Endothelial cell (in vitro differentiated cells): ENCODE results near the gene MED13L. TPM values are rescaled to one million over a fixed set of nuclear protein-coding genes. Genes with fewer than 3 reads are reported as not detected.
A peak's percentile ranks its signal among the peaks of the same experiment; 100 is the strongest.

Experiments
- DNase-seq: peaks from one replicate; pipeline ENCODE4 v3.0.0; 2021; ENCODE audit warnings: low spot score
- H3K27ac Mint-ChIP-seq: one replicate; pipeline ENCODE4 v1.8.0; 2021; ENCODE audit warnings: mixed read lengths, inconsistent platforms; ENCODE audit not compliant: unreplicated experiment
- H3K27me3 Mint-ChIP-seq: one replicate; pipeline ENCODE4 v1.8.0; 2021; ENCODE audit warnings: mild to moderate bottlenecking, moderate library complexity, mixed read lengths, inconsistent platforms; ENCODE audit not compliant: unreplicated experiment
- H3K36me3 Mint-ChIP-seq: one replicate; pipeline ENCODE4 v1.8.0; 2021; ENCODE audit warnings: mild to moderate bottlenecking, low read depth, mixed read lengths, inconsistent platforms; ENCODE audit not compliant: unreplicated experiment
- H3K4me1 Mint-ChIP-seq: one replicate; pipeline ENCODE4 v1.8.0; 2021; ENCODE audit warnings: mild to moderate bottlenecking, mixed read lengths, inconsistent platforms; ENCODE audit not compliant: unreplicated experiment
- H3K4me3 Mint-ChIP-seq: one replicate; pipeline ENCODE4 v1.8.0; 2021; ENCODE audit warnings: mild to moderate bottlenecking, mixed read lengths, inconsistent platforms; ENCODE audit not compliant: unreplicated experiment
- H3K9me3 Mint-ChIP-seq: one replicate; pipeline ENCODE4 v1.8.0; 2021; ENCODE audit warnings: mixed read lengths, inconsistent platforms; ENCODE audit not compliant: unreplicated experiment
- total RNA-seq: library from RNA; stranded (reverse); fragmentation: NEBNext Ultra II Directional; extraction: Animal tissue kit (Norgen Biotek cat#: 25700); gene quantifications from one replicate; pipeline ENCODE4 v1.2.1, GENCODE V29; 2021; ENCODE audit not compliant: unreplicated experiment
- TF ChIP-seq, protein P1 (sequence below): fragments of 200-600 bp; sonication (generic); IDR thresholded peaks from one replicate; pipeline ENCODE4 v1.5.0; 2021; ENCODE audit warnings: antibody characterized with exemption; ENCODE audit not compliant: unreplicated experiment

MED13L gene
- total RNA-seq, 1 donor from 2014 or later = 97.0 TPM

- no peak for DNase-seq
- TF ChIP-seq, protein P1, sequence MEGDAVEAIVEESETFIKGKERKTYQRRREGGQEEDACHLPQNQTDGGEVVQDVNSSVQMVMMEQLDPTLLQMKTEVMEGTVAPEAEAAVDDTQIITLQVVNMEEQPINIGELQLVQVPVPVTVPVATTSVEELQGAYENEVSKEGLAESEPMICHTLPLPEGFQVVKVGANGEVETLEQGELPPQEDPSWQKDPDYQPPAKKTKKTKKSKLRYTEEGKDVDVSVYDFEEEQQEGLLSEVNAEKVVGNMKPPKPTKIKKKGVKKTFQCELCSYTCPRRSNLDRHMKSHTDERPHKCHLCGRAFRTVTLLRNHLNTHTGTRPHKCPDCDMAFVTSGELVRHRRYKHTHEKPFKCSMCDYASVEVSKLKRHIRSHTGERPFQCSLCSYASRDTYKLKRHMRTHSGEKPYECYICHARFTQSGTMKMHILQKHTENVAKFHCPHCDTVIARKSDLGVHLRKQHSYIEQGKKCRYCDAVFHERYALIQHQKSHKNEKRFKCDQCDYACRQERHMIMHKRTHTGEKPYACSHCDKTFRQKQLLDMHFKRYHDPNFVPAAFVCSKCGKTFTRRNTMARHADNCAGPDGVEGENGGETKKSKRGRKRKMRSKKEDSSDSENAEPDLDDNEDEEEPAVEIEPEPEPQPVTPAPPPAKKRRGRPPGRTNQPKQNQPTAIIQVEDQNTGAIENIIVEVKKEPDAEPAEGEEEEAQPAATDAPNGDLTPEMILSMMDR = no peak
- no peaks in the 10 kb centered on the region for H3K36me3 Mint-ChIP-seq
- H3K4me3 Mint-ChIP-seq = no peak overlapping the region
- no peaks in the 10 kb centered on the region for H3K9me3 Mint-ChIP-seq
- H3K27ac Mint-ChIP-seq = no peak overlapping the region
- H3K4me1 Mint-ChIP-seq = peaks cover 36% of the 10 kb centered on the region
- peaks cover 5% of the 10 kb centered on the region for H3K27me3 Mint-ChIP-seq
Measured at GRCh38 chr12:116130431-116130830, 147.1 kb downstream of the MED13L start.

DNA sequence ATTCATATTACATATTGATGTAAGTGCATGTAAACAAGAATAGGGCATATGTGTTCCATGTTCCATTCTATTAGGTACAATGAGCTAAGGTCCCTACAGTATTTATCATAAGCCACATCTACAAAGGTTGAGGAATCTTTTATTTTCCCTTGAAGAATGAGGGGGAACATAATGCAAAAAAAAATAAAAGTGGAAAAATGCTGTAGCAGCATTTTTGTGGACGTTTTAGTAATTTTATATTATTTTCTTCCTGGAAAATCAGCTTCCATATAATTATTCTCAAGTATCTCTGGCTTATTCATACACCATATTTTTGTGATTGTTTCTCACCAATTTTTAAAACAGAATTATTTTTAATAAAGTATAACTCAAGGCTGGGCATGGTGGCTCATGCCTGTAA, 148.7 kb downstream of the MED13L start:
- Mint-ChIP-seq H3K4me1 (peaks cover 37% of the 10 kb centered on the region), H3K4me3 (no peak overlapping the region), H3K27me3 (peaks cover 5% of the 10 kb centered on the region), H3K9me3 (no peaks in the 10 kb centered on the region), H3K27ac (no peak overlapping the region), H3K36me3 (no peaks in the 10 kb centered on the region)
- no peak for DNase-seq
- TF ChIP-seq, protein P1 = no peak

GRCh38 chr12:116127859-116128258, 149.6 kb downstream of the MED13L start:
- H3K4me3 Mint-ChIP-seq = no peak overlapping the region
- no peaks in the 10 kb centered on the region for H3K36me3 Mint-ChIP-seq
- H3K27me3 Mint-ChIP-seq = peaks cover 2% of the 10 kb centered on the region
- TF ChIP-seq, protein P1 = no peak
- no peaks in the 10 kb centered on the region for H3K9me3 Mint-ChIP-seq
- no peak for DNase-seq
- H3K27ac Mint-ChIP-seq = peak overlapping the region; percentile 68
- H3K4me1 Mint-ChIP-seq = peaks cover 38% of the 10 kb centered on the region

- H3K9me3 Mint-ChIP-seq = no peaks in the 10 kb centered on the region
- peaks cover 2% of the 10 kb centered on the region for H3K27me3 Mint-ChIP-seq
- H3K27ac Mint-ChIP-seq = no peak overlapping the region
- no peaks in the 10 kb centered on the region for H3K36me3 Mint-ChIP-seq
- TF ChIP-seq, protein P1 = no peak
- peaks cover 40% of the 10 kb centered on the region for H3K4me1 Mint-ChIP-seq
- DNase-seq = no peak
- H3K4me3 Mint-ChIP-seq = no peak overlapping the region
Measured at GRCh38 chr12:116126610-116127009, 150.9 kb downstream of the MED13L start.

DNA sequence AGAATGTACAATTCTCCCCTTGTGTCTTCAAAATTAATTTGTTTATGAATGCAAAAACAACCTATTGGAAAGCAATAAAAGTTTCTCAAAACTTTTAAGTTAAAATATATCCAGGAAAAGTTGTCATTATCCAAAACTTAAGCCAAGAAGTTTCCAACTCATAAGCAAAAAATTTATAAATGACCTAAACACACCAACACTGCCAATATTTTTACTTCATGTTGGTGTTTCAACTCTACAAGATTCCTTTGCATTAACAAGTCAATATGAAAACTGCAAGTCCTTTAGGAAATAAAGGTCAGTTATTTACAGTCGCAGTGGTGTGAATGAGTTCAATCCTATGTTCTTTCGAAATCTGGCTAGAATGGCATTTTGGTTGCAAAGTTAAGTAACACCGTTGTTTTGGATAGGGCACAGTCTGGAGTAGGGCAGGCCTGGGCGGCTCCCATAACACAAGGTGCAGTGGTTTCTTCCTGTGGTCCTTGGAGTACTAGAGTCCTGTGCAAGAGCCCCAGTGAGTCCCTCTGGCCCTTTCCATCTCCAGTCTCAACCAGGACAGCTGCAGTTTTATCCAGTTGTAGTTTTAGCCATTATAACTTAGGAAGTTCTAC, 151.4 kb downstream of the MED13L start:
- Mint-ChIP-seq H3K36me3 (no peaks in the 10 kb centered on the region), H3K4me3 (no peak overlapping the region), H3K27ac (no peak overlapping the region), H3K9me3 (no peaks in the 10 kb centered on the region), H3K27me3 (peaks cover 2% of the 10 kb centered on the region), H3K4me1 (peaks cover 42% of the 10 kb centered on the region)
- TF ChIP-seq, protein P1 = no peak
- no peak for DNase-seq
